GM19240 (cell line): ENCODE data around the gene RHOB.
"Not testable (repeated sequence)": the region's sequence is repeated elsewhere in the genome, so short reads cannot be mapped to it uniquely, and the experiment has no call there.

Experiments used
- DNase-seq: peaks from one replicate; pipeline ENCODE4 v3.0.0; 2011; ENCODE audit warnings: low spot score; ENCODE audit not compliant: insufficient read length

The RHOB gene

GRCh38 chr2:20451761-20452499 is 5.1 kb downstream of the RHOB start:
- no peak for DNase-seq

DNA sequence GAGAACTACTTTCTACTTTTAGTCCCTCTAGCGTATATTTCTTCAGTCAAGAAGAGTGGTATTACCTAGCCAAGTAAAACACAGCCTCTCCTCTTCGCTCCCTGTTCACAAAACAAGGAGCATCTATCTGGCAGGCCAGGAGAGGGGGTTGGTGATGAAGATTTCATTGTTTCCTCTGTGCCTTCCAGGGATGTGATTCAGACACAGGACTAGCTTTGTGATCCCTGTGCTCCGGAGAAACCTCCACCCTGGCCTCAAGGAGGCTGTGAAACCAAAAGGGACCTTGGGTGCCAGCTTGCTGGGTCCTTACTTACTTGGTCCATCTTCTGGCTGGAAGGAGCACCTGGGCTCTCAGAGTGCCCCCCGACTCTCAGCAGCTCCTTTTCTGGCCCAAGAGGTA is 5.7 kb downstream of the RHOB start:
- no peak for DNase-seq

DNA sequence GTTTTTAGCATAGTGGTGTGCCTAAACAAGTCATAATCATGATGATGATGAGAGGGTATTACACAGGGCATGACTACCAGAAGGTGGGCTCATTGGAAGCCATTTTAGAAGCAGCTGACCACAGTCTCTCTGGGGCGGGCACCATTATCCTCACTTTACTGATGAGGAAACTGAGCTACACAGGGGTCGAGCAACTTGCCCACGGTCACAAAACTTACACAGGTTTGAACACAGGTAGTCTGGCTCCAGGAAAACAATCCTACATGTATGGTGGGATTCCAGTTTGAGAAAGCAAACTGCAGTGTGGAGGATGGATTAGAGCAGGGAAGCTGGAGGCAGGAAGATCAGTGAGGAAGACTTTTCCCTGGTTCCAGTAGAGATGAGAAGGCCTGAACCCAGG is 6.2 kb downstream of the RHOB start:
- no peak for DNase-seq

DNA sequence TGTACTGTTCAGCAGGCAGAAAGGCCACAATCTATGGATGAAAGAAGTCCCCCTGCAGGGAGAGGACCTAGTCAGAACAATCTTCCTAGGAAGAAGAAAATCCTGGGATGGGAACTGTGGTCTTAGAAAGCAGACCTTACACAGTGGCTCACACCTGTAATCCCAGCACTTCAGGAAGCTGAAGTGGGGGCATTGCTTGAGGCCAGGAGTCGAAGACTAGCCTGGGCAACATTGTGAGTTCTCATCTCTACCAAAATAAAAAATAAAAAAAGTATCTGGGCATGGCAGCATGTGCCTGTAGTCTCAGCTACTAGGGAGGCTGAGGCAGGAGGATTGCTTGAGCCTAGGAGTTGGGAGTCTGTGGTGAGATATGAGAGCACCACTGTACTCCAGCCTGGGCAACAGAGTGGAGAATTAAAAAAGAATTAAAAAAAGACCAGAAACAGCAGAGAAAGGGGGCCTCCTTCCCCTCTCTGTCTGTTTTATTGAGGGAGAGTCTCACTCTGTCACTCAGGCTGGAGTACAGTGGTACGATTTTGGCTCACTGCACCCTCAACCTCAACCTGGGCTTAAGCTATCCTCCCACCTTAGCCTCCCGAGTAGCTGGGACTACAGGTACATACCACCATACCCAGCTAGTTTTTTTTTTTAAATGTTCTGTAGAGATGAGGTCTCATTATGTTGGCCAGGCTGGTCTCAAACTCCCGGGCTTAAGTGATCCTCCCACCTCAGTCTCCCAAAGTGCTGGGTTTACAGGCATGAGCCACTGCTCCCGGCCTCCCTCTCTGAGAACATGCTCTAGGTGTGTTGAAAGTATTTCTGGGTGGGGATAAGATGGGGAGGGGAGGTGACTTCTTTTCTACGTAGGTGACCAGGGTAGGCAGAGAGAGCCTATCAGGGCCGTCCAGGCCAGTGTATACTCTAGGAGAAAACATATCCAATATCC is 7.4 kb downstream of the RHOB start:
- no peak for DNase-seq

DNA sequence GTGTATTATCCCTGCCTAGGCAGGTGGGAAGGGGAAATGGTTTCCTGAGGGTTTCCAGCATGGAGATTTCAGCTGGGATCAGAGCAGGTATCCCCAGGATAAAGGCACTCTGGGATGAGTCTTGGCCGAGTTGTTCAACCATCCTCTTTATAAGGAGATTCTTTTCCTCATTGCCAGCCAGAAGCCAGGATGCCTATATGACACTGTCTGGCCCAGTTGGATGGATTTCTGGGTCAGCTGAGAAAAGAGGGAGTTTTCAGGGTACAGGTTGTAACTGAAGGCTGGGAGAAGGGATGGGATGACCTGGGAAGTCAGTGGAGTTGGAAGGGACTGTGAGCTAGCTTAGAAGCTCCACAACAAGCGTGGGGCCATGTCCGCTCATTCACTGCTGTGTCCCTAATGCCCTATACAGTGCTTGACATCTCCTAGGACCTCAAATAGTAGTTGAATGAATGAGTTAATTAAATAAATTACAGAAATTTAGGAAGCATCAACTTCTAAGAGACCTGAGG is 8.3 kb downstream of the RHOB start:
- DNase-seq: no peak

DNA sequence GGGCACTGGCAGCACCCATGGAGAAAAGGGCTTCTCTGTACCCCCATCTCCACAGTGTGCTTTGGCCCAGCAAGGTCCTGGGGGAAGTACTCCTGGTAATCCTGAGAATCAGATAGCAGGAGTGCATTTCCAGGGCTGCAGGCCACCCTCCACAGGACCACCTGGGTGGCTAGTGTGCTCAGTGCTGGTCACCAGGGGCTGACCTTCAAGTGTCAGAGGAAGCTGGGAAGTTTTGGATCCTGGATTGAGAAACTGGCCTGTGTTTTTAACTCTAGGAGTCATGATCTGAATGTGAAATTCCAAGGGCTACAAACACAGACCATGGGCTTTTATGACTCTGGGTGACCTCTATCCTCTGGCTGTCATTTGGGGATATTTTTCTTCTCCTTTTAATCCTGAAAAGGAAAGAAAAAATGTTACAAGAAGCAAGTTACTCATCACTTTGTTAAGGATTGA is 9.3 kb downstream of the RHOB start:
- DNase-seq: no peak

- no peak for DNase-seq
These were observed 10.0 kb downstream of the RHOB start for GRCh38 chr2:20456636-20457426.

- no peak for DNase-seq
These were observed 11.1 kb downstream of the RHOB start for GRCh38 chr2:20457661-20458630.

- DNase-seq: not testable (repeated sequence)
These were observed 12.0 kb downstream of the RHOB start for GRCh38 chr2:20458737-20459484.

DNA sequence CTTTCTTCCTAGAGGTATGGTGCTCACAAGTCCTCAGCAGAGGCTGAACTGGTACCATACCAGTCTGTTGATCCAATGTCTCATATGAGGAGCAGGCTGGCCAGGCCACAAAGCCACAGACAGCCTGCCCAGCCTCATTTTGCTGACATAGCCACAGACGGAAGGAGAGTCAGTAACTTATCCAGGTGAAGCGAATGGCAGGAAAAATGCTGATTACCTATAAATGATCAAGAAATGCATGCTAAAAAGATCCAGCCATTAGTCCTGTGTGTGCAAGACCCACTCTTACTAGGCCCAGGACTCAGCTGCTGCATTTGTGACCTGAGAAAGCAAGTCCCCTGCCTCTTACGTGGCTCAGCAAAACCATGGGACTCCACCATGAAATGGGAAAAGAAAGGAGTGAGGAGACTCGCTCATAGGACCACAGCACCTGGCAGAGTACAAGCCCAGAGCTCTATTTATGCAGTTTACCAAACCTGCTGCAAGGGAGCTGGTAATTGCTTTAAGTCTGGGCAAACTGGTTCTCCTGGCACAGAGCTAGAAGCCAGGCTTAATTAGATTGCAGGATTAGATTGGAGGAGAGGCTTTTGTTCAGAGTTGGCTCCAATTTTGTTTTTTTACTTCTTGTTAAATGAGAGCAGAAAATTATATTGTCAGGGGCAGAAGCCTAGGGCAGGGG is 19.0 kb downstream of the RHOB start:
- DNase-seq: no peak

- no peak for DNase-seq
These were observed 21.1 kb downstream of the RHOB start for GRCh38 chr2:20467789-20468548.

DNA sequence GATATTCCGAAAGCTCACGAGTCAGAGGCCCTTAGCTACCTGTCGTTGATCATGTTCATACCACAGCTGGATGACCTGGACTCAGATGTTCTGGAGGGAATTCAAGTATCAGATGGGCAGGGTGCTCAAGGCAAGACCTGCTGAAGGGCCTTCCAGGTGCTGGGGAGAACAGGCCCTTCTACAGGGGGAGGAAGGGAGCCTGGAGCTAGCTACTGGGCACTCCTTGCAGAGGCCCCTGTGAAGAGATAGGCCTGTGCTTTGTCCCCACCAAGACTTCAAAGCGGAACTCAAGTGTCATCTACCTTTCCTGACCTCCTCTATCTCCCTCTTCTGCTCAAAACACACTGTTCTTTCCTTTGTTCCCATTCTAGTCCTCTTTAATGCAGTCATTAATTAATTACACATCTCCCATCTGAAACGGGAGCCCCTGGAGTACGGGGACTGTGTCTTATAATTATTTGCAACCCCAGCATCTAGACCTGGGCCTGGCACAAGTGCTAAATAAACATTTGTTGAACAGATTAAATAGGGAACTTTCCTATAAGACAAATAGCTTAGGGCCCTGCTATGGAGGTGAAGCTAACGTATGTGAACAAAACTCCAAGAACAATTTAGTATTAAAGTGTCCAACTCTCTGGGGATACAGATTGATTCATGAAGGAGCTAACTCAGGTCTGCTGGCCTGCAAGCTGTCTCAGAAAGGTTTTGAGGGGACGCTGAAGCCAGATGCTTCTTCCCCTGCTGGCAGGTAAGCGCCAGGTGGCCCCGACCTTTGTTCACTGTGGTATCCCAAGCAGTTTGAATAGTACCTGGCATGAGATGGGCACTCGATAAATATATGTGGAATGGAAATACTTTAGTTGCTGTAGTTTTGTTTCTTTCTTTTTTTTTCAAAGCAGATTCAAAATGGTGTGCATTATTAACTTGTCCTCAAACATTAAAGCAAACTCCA is 22.0 kb downstream of the RHOB start:
- no peak for DNase-seq

GRCh38 chr2:20469595-20469994 is 22.7 kb downstream of the RHOB start:
- no peak for DNase-seq

GRCh38 chr2:20470211-20470610 is 23.3 kb downstream of the RHOB start:
- DNase-seq: no peak

- no peak for DNase-seq
These were observed 24.3 kb downstream of the RHOB start for GRCh38 chr2:20471148-20471547.

- DNase-seq: no peak
These were observed 25.2 kb downstream of the RHOB start for GRCh38 chr2:20471902-20472559.

DNA sequence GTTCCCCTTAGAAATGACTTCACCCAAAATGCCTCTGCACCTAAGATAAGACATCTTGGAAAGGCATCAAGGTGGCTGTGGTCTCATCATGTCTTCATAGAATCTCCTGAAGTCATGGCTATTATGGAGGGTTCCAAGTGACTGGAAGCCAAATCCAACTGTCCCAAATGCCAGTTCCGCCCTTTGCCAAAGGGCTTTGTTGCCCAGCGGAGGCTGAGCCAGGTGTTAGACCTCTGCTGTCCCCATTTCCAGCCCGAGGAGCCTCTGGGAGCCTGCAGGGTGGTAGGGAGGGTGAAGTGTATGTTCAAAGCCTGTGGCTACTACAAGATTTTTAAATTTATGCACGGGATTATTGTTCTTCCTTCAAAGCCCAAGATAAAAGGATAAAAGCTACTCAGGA is 25.7 kb downstream of the RHOB start:
- DNase-seq: no peak
